ENCODE results near the gene ZNF90.
A peak's percentile ranks its signal among the peaks of the same experiment; 100 is the strongest.
"Not testable (repeated sequence)": the region's sequence is repeated elsewhere in the genome, so short reads cannot be mapped to it uniquely, and the experiment has no call there.

Gene ZNF90

GRCh38 chr19:20077791-20078463 is at the start of gene ZNF90:
Gene ZNF90 (plus strand): TSS chr19:20078000. CDS start chr19:20078133, 133 bp downstream.
- peak within 1 kb of the TSS; percentile 98 for H3K4me3 ChIP-seq (ENCODE audit: low read depth, low read length)

- no peak overlapping the region for H3K4me3 ChIP-seq (ENCODE audit: low read depth, low read length)
Measured at GRCh38 chr19:20028611-20029010, 49.2 kb upstream of the ZNF90 start.

GRCh38 chr19:20035935-20036334 is 41.9 kb upstream of the ZNF90 start:
- H3K4me3 ChIP-seq (ENCODE audit: low read depth, low read length), result no peak overlapping the region

- peak overlapping the region; percentile 85 for H3K4me3 ChIP-seq (ENCODE audit: low read depth, low read length)
Measured at GRCh38 chr19:20038358-20039202, 39.2 kb upstream of the ZNF90 start.

- H3K4me3 ChIP-seq (ENCODE audit: low read depth, low read length), result peak within 1 kb of the TSS; percentile 85
Measured at GRCh38 chr19:20039203-20039723, 38.5 kb upstream of the ZNF90 start, which contains the start of gene ZNF682. Gene ZNF682 (minus strand): TSS chr19:20039505. CDS start chr19:20039345, 160 bp downstream.

GRCh38 chr19:20044663-20045062 is 33.1 kb upstream of the ZNF90 start:
- H3K4me3 ChIP-seq (ENCODE audit: low read depth, low read length), result no peak overlapping the region

GRCh38 chr19:20045742-20046141 is 32.1 kb upstream of the ZNF90 start:
- H3K4me3 ChIP-seq (ENCODE audit: low read depth, low read length), result not testable (repeated sequence)

GRCh38 chr19:20051841-20052768 is 25.7 kb upstream of the ZNF90 start:
- peak overlapping the region; percentile 56 for H3K4me3 ChIP-seq (ENCODE audit: low read depth, low read length)

GRCh38 chr19:20058738-20059137 is 19.1 kb upstream of the ZNF90 start:
- H3K4me3 ChIP-seq (ENCODE audit: low read depth, low read length), result not testable (repeated sequence)

- H3K4me3 ChIP-seq (ENCODE audit: low read depth, low read length), result no peak overlapping the region
Measured at GRCh38 chr19:20060282-20060681, 17.5 kb upstream of the ZNF90 start.

GRCh38 chr19:20066861-20067260 is 10.9 kb upstream of the ZNF90 start:
- H3K4me3 ChIP-seq (ENCODE audit: low read depth, low read length), result no peak overlapping the region

GRCh38 chr19:20067943-20068342 is 9.9 kb upstream of the ZNF90 start:
- H3K4me3 ChIP-seq (ENCODE audit: low read depth, low read length), result peak overlapping the region; percentile 5

GRCh38 chr19:20068559-20068958 is 9.2 kb upstream of the ZNF90 start:
- H3K4me3 ChIP-seq (ENCODE audit: low read depth, low read length), result peak overlapping the region; percentile 5

GRCh38 chr19:20070691-20071090 is 7.1 kb upstream of the ZNF90 start:
- H3K4me3 ChIP-seq (ENCODE audit: low read depth, low read length), result no peak overlapping the region

GRCh38 chr19:20072936-20073335 is 4.9 kb upstream of the ZNF90 start:
- H3K4me3 ChIP-seq (ENCODE audit: low read depth, low read length), result no peak overlapping the region

GRCh38 chr19:20078581-20079031 is 806 bp downstream of the ZNF90 start:
- peak overlapping the region; percentile 98 for H3K4me3 ChIP-seq (ENCODE audit: low read depth, low read length)

GRCh38 chr19:20079476-20079875 is 1.7 kb downstream of the ZNF90 start:
- H3K4me3 ChIP-seq (ENCODE audit: low read depth, low read length), result peak overlapping the region; percentile 98

- peak overlapping the region; percentile 14 for H3K4me3 ChIP-seq (ENCODE audit: low read depth, low read length)
Measured at GRCh38 chr19:20080656-20081055, 2.9 kb downstream of the ZNF90 start.

- H3K4me3 ChIP-seq (ENCODE audit: low read depth, low read length), result not testable (repeated sequence)
Measured at GRCh38 chr19:20082232-20082833, 4.5 kb downstream of the ZNF90 start.

- H3K4me3 ChIP-seq (ENCODE audit: low read depth, low read length), result not testable (repeated sequence)
Measured at GRCh38 chr19:20082876-20083275, 5.1 kb downstream of the ZNF90 start.

Data from iPS-11a (cell line).